ENCODE data around the gene SLC4A4. TPM values are rescaled to one million over a fixed set of nuclear protein-coding genes. Genes with fewer than 3 reads are reported as not detected.

The SLC4A4 gene
- total and polyA plus RNA-seq, 8 donors = 84.1 to 400 (median 243) TPM

- H3K9me3 ChIP-seq = no peaks in the 10 kb centered on the region
- 38 to 54% methylated on average over 2 of the region's 2 CpGs for WGBS, 2 donors
- no peak overlapping the region for H3K27ac ChIP-seq
- H3K4me3 ChIP-seq = no peak overlapping the region
- no peaks in the 10 kb centered on the region for H3K36me3 ChIP-seq
- H3K27me3 ChIP-seq = no peaks in the 10 kb centered on the region
- no peak for TF ChIP-seq CTCF (IDR thresholded peaks at IDR 0.05)
- DNase-seq (no peak), FAIRE-seq (no peak), ATAC-seq (no peak)
- no peaks in the 10 kb centered on the region for H3K4me1 ChIP-seq
- intact Hi-C loops (cut with DNase I) = no loop called here
These were observed 73.2 kb downstream of the SLC4A4 start for GRCh38 chr4:71411981-71412380.

- no peak for FAIRE-seq
- Histone ChIP-seq H3K27me3 (no peaks in the 10 kb centered on the region), H3K27ac (no peak overlapping the region), H3K4me3 (no peak overlapping the region), H3K9me3 (no peaks in the 10 kb centered on the region), H3K36me3 (no peaks in the 10 kb centered on the region), H3K4me1 (peaks cover 0 to 4% (median 0%) of the 10 kb centered on the region in 3 donors)
- no peak for DNase-seq
- no peak for ATAC-seq
- no peak for TF ChIP-seq CTCF (IDR thresholded peaks at IDR 0.05)
- intact Hi-C loops (cut with DNase I) = no loop called here
- 79 to 89% methylated on average over 2 of the region's 2 CpGs for WGBS, 2 donors
These were observed 76.7 kb downstream of the SLC4A4 start for GRCh38 chr4:71415491-71415890.

DNA sequence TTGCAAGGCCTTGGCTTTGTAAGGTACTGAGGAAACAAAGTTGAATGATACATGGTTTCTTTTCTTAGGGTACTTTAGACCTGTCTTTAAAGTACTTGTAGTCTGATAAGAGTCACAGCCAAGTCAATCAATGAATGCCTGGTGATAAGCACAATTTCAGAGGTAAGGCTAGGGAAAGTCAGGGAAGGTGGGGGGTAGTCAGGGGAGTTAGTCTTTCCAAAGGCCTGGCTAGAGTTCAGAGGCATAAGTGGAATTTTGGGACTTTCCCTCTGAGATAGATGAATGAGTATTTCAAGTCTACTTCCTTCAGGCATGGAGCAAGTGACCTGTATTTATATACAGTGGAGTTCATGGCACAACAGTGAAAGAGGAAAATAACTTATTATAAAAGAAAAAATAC lies 78.3 kb downstream of the SLC4A4 start:
- no peak for FAIRE-seq

GRCh38 chr4:71426381-71427042 lies 87.7 kb downstream of the SLC4A4 start:
- Histone ChIP-seq H3K4me3 (no peak overlapping the region), H3K36me3 (no peaks in the 10 kb centered on the region), H3K9me3 (no peaks in the 10 kb centered on the region), H3K27me3 (no peaks in the 10 kb centered on the region), H3K27ac (no peak overlapping the region), H3K4me1 (no peaks in the 10 kb centered on the region)
- WGBS, 2 donors = 76 to 84% methylated on average over 2 of the region's 2 CpGs
- FAIRE-seq (peak; percentile 60), ATAC-seq (peak in 2 of 4 donors; percentile 11 to 23), DNase-seq (no peak)
- no peak for TF ChIP-seq CTCF (IDR thresholded peaks at IDR 0.05)
- intact Hi-C loops (cut with DNase I) = no loop called here

More for the DNA sequence above, 78.3 kb downstream of the SLC4A4 start:
- Histone ChIP-seq H3K4me1 (peaks cover 0 to 4% (median 0%) of the 10 kb centered on the region in 3 donors), H3K27ac (peak overlapping the region in 1 of 4 donors; percentile 33), H3K27me3 (no peaks in the 10 kb centered on the region), H3K9me3 (no peaks in the 10 kb centered on the region), H3K4me3 (no peak overlapping the region), H3K36me3 (no peaks in the 10 kb centered on the region)
- ATAC-seq (peak; percentile 46 to 88 (median 78)), DNase-seq (peak in 1 of 6 donors; percentile 30)
- intact Hi-C loops (cut with DNase I) = no loop called here
- TF ChIP-seq CTCF (IDR thresholded peaks at IDR 0.05) = no peak

DNA sequence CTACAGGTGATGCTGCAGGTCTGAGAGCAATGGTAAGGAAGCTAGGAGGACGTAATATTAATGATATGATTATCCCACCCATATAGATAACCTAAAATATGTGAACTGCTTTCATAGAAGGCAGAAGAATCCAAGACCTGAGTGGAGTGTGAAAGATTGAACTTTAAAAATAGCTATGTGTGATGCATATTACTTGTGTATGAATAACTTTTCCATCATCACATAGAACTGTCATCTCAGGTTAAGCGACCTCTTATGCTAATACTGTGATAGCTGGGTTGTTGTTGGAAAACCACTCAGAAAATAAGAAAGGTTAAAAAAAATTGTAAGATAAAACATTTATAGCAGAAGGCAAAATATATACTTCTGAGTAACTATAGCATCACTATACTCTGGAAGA lies 90.3 kb downstream of the SLC4A4 start:
- H3K36me3 ChIP-seq = no peaks in the 10 kb centered on the region
- DNase-seq (no peak), FAIRE-seq (no peak), ATAC-seq (no peak)
- WGBS, 2 donors = 70 to 88% methylated on average over 2 of the region's 2 CpGs
- no peaks in the 10 kb centered on the region for H3K9me3 ChIP-seq
- H3K27ac ChIP-seq = no peak overlapping the region
- H3K4me1 ChIP-seq = no peaks in the 10 kb centered on the region
- no peak overlapping the region for H3K4me3 ChIP-seq
- no peak for TF ChIP-seq CTCF (IDR thresholded peaks at IDR 0.05)
- intact Hi-C loops (cut with DNase I) = no loop called here
- no peaks in the 10 kb centered on the region for H3K27me3 ChIP-seq
